Measurements from ENCODE around the gene SHPK. TPM values are rescaled to one million over a fixed set of nuclear protein-coding genes. Genes with fewer than 3 reads are reported as not detected.
A peak's percentile ranks its signal among the peaks of the same experiment; 100 is the strongest.

Gene SHPK
- total RNA-seq, 1 donor from 2014 or later: 0.32 TPM

DNA sequence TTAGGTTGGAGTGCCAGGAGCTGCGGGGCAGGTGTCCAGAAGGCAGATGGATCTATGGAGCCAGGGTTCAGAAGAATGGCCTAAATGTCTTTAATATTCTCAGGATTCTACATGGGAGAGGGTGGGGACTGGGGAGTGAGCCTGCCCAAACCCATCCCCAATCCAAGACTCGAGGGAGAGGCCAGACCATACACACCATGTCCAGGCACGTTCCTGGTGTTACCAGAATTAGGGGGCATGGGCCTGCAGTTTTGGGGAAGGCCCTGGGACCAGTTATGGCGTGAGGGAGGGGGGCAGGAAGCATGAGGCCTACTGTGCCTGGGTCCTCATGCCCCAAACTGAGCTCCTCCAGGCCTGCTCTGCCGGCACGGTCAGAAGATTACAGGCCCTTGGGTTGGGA lies 30.5 kb upstream of the SHPK start:
- H3K9me3 ChIP-seq: no peaks in the 10 kb centered on the region
- no peak for DNase-seq (ENCODE audit: low spot score in 2 of 2)
- H3K27ac ChIP-seq: peak overlapping the region in 1 of 2 donors; percentile 98
- peaks cover 22 to 32% of the 10 kb centered on the region in 2 donors for H3K36me3 ChIP-seq
- TF ChIP-seq CTCF (IDR thresholded peaks at IDR 0.05): no peak
- peaks cover 12 to 16% of the 10 kb centered on the region in 2 donors for H3K4me1 ChIP-seq
- H3K4me3 ChIP-seq: peak overlapping the region in 1 of 2 donors; percentile 99
- no peaks in the 10 kb centered on the region for H3K27me3 ChIP-seq
- intact Hi-C loops (cut with DNase I): loop anchor here (10.0 kb wide), 3 partner anchors 178 to 1272 kb away; partner anchors contain the start of gene NCBP3

- Histone ChIP-seq H3K4me3 (no peak overlapping the region), H3K36me3 (peaks cover 22 to 35% of the 10 kb centered on the region in 2 donors), H3K27me3 (no peaks in the 10 kb centered on the region), H3K4me1 (peaks cover 12 to 16% of the 10 kb centered on the region in 2 donors), H3K27ac (no peak overlapping the region), H3K9me3 (no peaks in the 10 kb centered on the region)
- no peak for DNase-seq (ENCODE audit: low spot score in 2 of 2)
- TF ChIP-seq CTCF (IDR thresholded peaks at IDR 0.05): no peak
- intact Hi-C loops (cut with DNase I): loop anchor here (10.0 kb wide), 3 partner anchors 179 to 1271 kb away; partner anchors contain the start of gene NCBP3
Observed at GRCh38 chr17:3665834-3666233, 29.8 kb upstream of the SHPK start.

DNA sequence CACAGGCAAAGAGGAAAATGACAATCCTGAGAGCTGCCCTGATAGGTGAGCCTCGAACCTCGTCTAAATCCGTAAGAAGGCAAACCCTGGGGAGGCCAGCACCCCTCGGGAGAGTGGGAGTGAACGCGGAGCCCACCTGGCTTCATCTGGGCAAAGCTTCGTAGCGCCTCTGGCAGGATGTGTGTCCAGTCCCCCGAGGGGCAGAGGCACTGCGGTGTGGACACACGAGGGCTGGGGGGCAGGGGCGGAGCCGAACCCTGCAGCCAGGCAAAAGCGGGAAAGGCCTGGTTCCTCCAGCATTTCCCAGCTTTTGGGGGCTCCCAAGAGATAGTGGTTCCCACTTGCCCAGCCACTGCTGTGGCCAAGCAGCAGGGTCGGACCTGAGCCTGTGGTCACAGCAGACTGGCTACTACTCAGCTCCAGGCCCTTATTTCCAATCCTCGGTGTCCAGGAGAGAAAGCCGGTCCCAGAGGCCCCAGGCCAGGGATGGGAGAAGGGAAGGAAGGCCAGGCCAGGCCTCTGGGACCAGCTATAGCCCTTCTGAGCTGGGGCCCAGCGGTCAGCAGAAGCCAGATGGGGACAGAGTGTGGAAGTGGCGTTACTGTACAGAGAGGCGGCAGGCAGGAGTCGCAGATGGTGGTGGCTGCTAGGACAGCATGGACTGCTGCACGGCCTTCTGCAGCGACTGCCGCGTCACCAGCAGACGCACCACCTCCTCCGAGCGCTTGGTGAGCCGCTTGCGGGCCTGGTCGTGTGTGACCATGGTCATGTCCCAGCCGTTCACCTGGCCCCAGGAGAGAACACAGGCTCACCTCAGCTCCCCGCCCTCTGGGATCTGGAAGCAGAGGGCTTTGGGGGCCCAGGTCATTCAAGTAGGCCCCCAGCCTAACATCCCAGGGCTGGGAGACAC lies 27.3 kb upstream of the SHPK start:
- Histone ChIP-seq H3K27ac (no peak overlapping the region), H3K36me3 (peaks cover 22 to 35% of the 10 kb centered on the region in 2 donors), H3K27me3 (no peaks in the 10 kb centered on the region), H3K4me3 (no peak overlapping the region), H3K9me3 (no peaks in the 10 kb centered on the region), H3K4me1 (peaks cover 12 to 26% of the 10 kb centered on the region in 2 donors)
- intact Hi-C loops (cut with DNase I): loop anchor here (10.0 kb wide), 3 partner anchors 181 to 1269 kb away; partner anchors contain the start of gene NCBP3
- no peak for DNase-seq (ENCODE audit: low spot score in 2 of 2)
- no peak for TF ChIP-seq CTCF (IDR thresholded peaks at IDR 0.05)

DNA sequence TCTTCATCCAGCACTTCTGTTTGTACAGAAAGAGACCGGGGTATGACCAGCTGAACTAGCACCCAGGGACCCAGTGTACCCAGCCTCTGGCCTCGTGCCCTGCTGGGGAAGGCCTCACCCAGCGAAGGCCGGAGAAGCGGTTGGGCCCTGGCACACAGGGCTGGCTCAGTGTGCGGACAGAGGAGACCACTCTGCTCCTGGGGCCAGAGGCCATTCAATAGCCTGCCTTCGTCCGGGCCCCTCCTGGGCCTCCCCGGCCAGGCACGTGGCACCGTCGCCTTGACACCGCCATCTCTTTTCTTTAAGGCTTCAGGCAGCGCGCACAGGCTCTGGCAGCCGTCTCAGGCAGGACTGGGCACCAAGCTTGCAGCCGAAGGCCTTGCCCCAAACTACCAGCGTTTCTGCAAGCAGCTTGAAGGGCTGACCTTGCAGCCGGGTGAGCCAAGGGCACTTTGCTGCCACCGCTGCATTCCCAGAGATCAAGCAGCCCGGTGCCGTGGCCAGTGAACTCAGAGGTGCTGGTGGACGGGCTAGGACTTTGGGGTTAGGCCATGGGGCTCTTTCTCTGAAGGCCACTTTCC lies 24.4 kb upstream of the SHPK start:
- Histone ChIP-seq H3K9me3 (no peaks in the 10 kb centered on the region), H3K4me1 (peaks cover 9 to 18% of the 10 kb centered on the region in 2 donors), H3K36me3 (peaks cover 24 to 35% of the 10 kb centered on the region in 2 donors), H3K4me3 (no peak overlapping the region), H3K27ac (peak overlapping the region; percentile 74 to 87), H3K27me3 (no peaks in the 10 kb centered on the region)
- no peak for DNase-seq (ENCODE audit: low spot score in 2 of 2)
- TF ChIP-seq CTCF (IDR thresholded peaks at IDR 0.05): no peak
- intact Hi-C loops (cut with DNase I): loop anchor here (10.0 kb wide), 3 partner anchors 184 to 1266 kb away; partner anchors contain the start of gene NCBP3

DNA sequence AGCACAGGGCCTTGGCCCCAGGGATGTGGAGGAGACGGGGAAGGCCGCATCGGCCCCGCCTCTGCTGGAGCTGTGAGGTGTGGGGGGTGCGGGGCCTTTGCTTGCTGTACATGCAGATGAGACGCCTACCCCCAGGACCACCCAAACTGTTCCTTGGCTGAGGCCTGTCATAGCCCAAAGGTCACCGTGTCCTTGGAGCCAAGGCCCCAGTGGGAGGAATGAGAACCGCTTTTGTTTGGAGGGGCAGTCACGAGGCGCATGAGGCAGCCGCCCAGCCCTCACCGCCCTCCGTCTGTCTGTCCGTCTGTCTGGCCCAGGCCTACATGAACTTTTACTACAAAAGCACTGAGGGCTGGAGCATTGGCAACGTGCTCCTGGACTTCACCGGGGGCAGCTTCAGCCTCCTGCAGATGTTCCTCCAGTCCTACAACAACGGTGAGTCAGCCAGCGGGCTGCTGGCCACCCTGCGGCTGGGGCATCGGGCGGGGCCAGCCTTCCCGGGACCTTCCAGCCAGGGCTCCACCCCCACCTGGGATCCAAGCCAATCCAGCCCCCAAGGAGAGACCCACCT lies 23.6 kb upstream of the SHPK start:
- DNase-seq (ENCODE audit: low spot score in 2 of 2): peak; percentile 40 to 88
- intact Hi-C loops (cut with DNase I): loop anchor here (10.0 kb wide), 3 partner anchors 185 to 1265 kb away; partner anchors contain the start of gene NCBP3
- peak in 1 of 3 experiments; percentile 16 for TF ChIP-seq CTCF (IDR thresholded peaks at IDR 0.05)
- Histone ChIP-seq H3K4me3 (no peak overlapping the region), H3K4me1 (peaks cover 9 to 18% of the 10 kb centered on the region in 2 donors), H3K9me3 (no peaks in the 10 kb centered on the region), H3K27ac (peak overlapping the region; percentile 74 to 87), H3K27me3 (no peaks in the 10 kb centered on the region), H3K36me3 (peaks cover 20 to 32% of the 10 kb centered on the region in 2 donors)

Measured in ascending aorta (tissue), 2 donors.